Activated CD4-positive, alpha-beta T cell treated with anti-CD3 and anti-CD28 coated beads, Interleukin-2, amount 10 ng/mL, durations not matched to agents 24 days and 14 days (primary cell): Measurements from ENCODE around the gene SPINK8. TPM values are rescaled to one million over a fixed set of nuclear protein-coding genes. Genes with fewer than 3 reads are reported as not detected.

Experiments
- DNase-seq: peaks from one replicate; pipeline ENCODE4 v3.0.0; 2022
- H3K27ac Mint-ChIP-seq: one replicate; pipeline ENCODE4 v1.8.0; 2022; ENCODE audit warnings: mild to moderate bottlenecking, mixed read lengths
- H3K27me3 Mint-ChIP-seq: one replicate; pipeline ENCODE4 v1.8.0; 2022; ENCODE audit warnings: mixed read lengths
- H3K36me3 Mint-ChIP-seq: one replicate; pipeline ENCODE4 v1.8.0; 2022; ENCODE audit warnings: low read depth, mild to moderate bottlenecking, mixed read lengths
- H3K4me1 Mint-ChIP-seq: one replicate; pipeline ENCODE4 v1.8.0; 2021; ENCODE audit warnings: mixed read lengths
- H3K4me3 Mint-ChIP-seq: one replicate; pipeline ENCODE4 v1.8.0; 2022; ENCODE audit warnings: mild to moderate bottlenecking, moderate library complexity, mixed read lengths
- H3K9me3 Mint-ChIP-seq: one replicate; pipeline ENCODE4 v1.8.0; 2021; ENCODE audit warnings: mixed read lengths
- intact Hi-C: fragments of 100-400 bp; cut with micrococcal nuclease; formaldehyde crosslinking; loops from one replicate; pipeline ENCODE4 v1.15.1; 2023
- total RNA-seq: library from RNA; stranded (reverse); gene quantifications from 2 replicates; pipeline ENCODE4 v1.2.3, GENCODE V29; 2022

Gene SPINK8
- total RNA-seq, 1 donor from 2014 or later: not detected

DNA sequence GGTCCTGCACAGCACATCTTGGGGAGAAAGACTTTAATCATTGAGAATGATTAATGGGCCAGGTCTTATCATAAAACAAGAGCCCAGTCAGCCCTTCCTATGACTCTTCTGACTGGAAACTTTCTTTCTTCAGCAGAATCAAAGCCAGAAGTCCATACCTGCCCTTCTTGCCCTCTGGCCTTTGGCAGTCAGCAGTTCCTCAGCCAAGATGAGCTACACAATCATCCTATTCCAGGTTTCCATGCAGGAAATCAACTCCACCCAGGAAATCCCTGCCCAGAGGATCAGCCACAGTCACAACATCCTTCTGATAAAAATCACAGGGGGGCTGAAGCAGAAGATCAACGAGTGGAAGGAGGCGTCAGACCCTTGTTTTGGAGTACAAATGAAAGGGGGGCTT, 65.7 kb downstream of the SPINK8 start:
- DNase-seq: no peak
- Mint-ChIP-seq H3K27me3 (no peaks in the 10 kb centered on the region), H3K9me3 (no peaks in the 10 kb centered on the region), H3K4me1 (peaks cover 35% of the 10 kb centered on the region), H3K27ac (peak overlapping the region; percentile 96), H3K4me3 (peak overlapping the region; percentile 73), H3K36me3 (peaks cover 51% of the 10 kb centered on the region)
- intact Hi-C loops: loop anchor here (1.0 to 2.0 kb wide), 4 partner anchors 26 to 289 kb away; partner anchors contain the start of genes CDC25A, PFKFB4 and ZNF589

DNA sequence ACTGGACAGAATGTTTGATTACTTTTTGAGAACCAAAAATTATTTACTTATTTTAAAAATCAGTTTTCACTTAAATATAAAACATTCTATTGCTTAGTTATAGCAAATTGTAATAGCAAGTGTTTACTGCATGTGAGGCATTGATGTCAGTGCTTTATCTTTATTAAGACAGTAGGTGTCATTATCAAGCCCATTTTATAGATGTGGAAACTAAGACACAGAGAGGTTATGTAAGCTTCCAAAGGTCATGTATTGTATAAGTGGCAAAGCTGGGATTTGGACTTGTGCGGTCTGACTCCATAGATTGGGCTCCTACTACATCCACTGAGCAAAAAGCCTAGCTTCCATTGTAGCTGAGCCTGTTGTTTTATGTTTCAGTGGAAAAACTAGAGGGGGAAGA, 74.9 kb downstream of the SPINK8 start:
- Mint-ChIP-seq H3K9me3 (peaks cover 6% of the 10 kb centered on the region), H3K4me1 (peaks cover 7% of the 10 kb centered on the region), H3K27me3 (no peaks in the 10 kb centered on the region), H3K4me3 (no peak overlapping the region), H3K27ac (no peak overlapping the region), H3K36me3 (peaks cover 70% of the 10 kb centered on the region)
- no peak for DNase-seq
- intact Hi-C loops: no loop called here

Other genes starting within 250 kb of the SPINK8 start
- 57.0 and 60.2 TPM in 2 replicates for gene CDC25A, start 145.2 kb downstream of the SPINK8 start, total RNA-seq
- gene CAMP, start 110.2 kb downstream of the SPINK8 start, total RNA-seq: not detected in 2 replicates
- 38.1 and 39.9 TPM in 2 replicates for gene ZNF589, start 92.6 kb downstream of the SPINK8 start, total RNA-seq
- 32.8 and 37.8 TPM in 2 replicates for gene NME6, start 32.3 kb downstream of the SPINK8 start, total RNA-seq
- gene FBXW12, start 38.6 kb upstream of the SPINK8 start, total RNA-seq: 0.14 and 0.28 TPM in 2 replicates
- gene PLXNB1, start 96.4 kb upstream of the SPINK8 start, total RNA-seq: 5.7 and 6.5 TPM in 2 replicates
- gene CCDC51, start 106.5 kb upstream of the SPINK8 start, total RNA-seq: 24.4 and 25.9 TPM in 2 replicates
- 272 and 275 TPM in 2 replicates for gene TMA7, start 106.6 kb upstream of the SPINK8 start, total RNA-seq
- 18.3 and 20.0 TPM in 2 replicates for gene ATRIP, start 113.1 kb upstream of the SPINK8 start, total RNA-seq
- 79.1 and 84.9 TPM in 2 replicates for gene SHISA5, start 170.5 kb upstream of the SPINK8 start, total RNA-seq
- gene PFKFB4, start 223.1 kb upstream of the SPINK8 start, total RNA-seq: 38.2 and 44.0 TPM in 2 replicates
- gene UCN2, start 230.1 kb upstream of the SPINK8 start, total RNA-seq: not detected in 2 replicates